WTC11 (cell line): ENCODE measurements around the gene ABLIM2.

Experiments used
- ATF1 ChIP-seq: sonication (generic); formaldehyde crosslinking; IDR thresholded peaks from 2 replicates; pipeline ENCODE4 v1.8.1; 2023; ENCODE audit warnings: mild to moderate bottlenecking, moderate library complexity, missing genetic modification reagents
- ATF3 ChIP-seq: sonication (generic); formaldehyde crosslinking; conservative IDR thresholded peaks from 2 replicates; pipeline ENCODE4 v1.8.1; 2022; ENCODE audit warnings: mild to moderate bottlenecking, missing genetic modification reagents
- CTCF ChIP-seq: fragments of 200-600 bp; IDR thresholded peaks from 2 replicates; pipeline ENCODE4 v1.8.0; 2022; ENCODE audit warnings: antibody characterized with exemption
- ESRRA ChIP-seq: sonication (generic); formaldehyde crosslinking; IDR thresholded peaks from 2 replicates; pipeline ENCODE4 v1.8.1; 2022; ENCODE audit warnings: mild to moderate bottlenecking, missing genetic modification reagents, borderline replicate concordance
- GTF2I ChIP-seq: fragments of 250-450 bp; sonication (Bioruptor Pico); conservative IDR thresholded peaks from 2 replicates; pipeline ENCODE4 v1.4.0; 2021; ENCODE audit warnings: mild to moderate bottlenecking
- IRF1 ChIP-seq: sonication (generic); formaldehyde crosslinking; IDR thresholded peaks from 2 replicates; pipeline ENCODE4 v1.8.0; 2023; ENCODE audit warnings: missing genetic modification reagents
- JUN ChIP-seq: sonication (generic); formaldehyde crosslinking; IDR thresholded peaks from 2 replicates; pipeline ENCODE4 v1.8.0; 2023; ENCODE audit warnings: mild to moderate bottlenecking, missing genetic modification reagents
- MAX ChIP-seq: sonication (generic); formaldehyde crosslinking; IDR thresholded peaks from 2 replicates; pipeline ENCODE4 v1.8.0; 2022; ENCODE audit warnings: mild to moderate bottlenecking, missing genetic modification reagents
- NFATC4 ChIP-seq: fragments of 250-450 bp; sonication (Bioruptor Pico); IDR thresholded peaks from 2 replicates; pipeline ENCODE4 v1.9.0; 2021; ENCODE audit warnings: mild to moderate bottlenecking
- TCF7 ChIP-seq: sonication (generic); formaldehyde crosslinking; IDR thresholded peaks from 2 replicates; pipeline ENCODE4 v1.8.0; 2022; ENCODE audit warnings: mild to moderate bottlenecking, low read depth, missing genetic modification reagents, moderate library complexity
- TEAD4 ChIP-seq: sonication (generic); formaldehyde crosslinking; IDR thresholded peaks from 2 replicates; pipeline ENCODE4 v1.8.0; 2022; ENCODE audit warnings: mild to moderate bottlenecking, missing genetic modification reagents
- USF2 ChIP-seq: sonication (generic); formaldehyde crosslinking; IDR thresholded peaks from 2 replicates; pipeline ENCODE4 v1.8.1; 2023; ENCODE audit warnings: mild to moderate bottlenecking, missing genetic modification reagents, moderate library complexity
- ZNF512 ChIP-seq: sonication (generic); formaldehyde crosslinking; IDR thresholded peaks from 2 replicates; pipeline ENCODE4 v1.8.1; 2022; ENCODE audit warnings: missing genetic modification reagents, borderline replicate concordance

GRCh38 chr4:7933651-7934510, 224.7 kb downstream of the ABLIM2 start:
- TF ChIP-seq MAX (CRISPR knock-in tag) (no peak), GTF2I (no peak), TEAD4 (no peak), CTCF (no peak), TCF7 (CRISPR knock-in tag) (no peak), IRF1 (CRISPR knock-in tag) (no peak), NFATC4 (no peak), ATF1 (CRISPR knock-in tag) (no peak), JUN (CRISPR knock-in tag) (no peak), USF2 (CRISPR knock-in tag) (no peak), ATF3 (no peak), ZNF512 (CRISPR knock-in tag) (no peak), ESRRA (no peak)
